Muscle layer of colon (tissue), 2 donors: Measurements from ENCODE around the gene CPTP.
A peak's percentile ranks its signal among the peaks of the same experiment; 100 is the strongest.

ENCODE experiments used
- H3K27ac ChIP-seq: one replicate; pipeline ENCODE4 v1.7.0; 2013; ENCODE audit warnings: low read depth, mild to moderate bottlenecking, low read length, moderate library complexity
- H3K27me3 ChIP-seq, 2 donors: one replicate each; pipeline ENCODE4 v1.7.0; 2013; ENCODE audit warnings: low read length in 2 of 2, mild to moderate bottlenecking in 2 of 2; ENCODE audit not compliant: insufficient read depth in 2 of 2, control insufficient read depth in 1 of 2
- H3K36me3 ChIP-seq: one replicate; pipeline ENCODE4 v1.7.0; 2013; ENCODE audit warnings: mild to moderate bottlenecking, low read length; ENCODE audit not compliant: insufficient read depth
- H3K4me1 ChIP-seq: one replicate; pipeline ENCODE4 v1.7.0; 2013; ENCODE audit warnings: mild to moderate bottlenecking, low read length; ENCODE audit not compliant: insufficient read depth
- H3K4me3 ChIP-seq, 2 donors: one replicate each; pipeline ENCODE4 v1.7.0; 2013; ENCODE audit warnings: low read length in 2 of 2, low read depth in 1 of 2, mild to moderate bottlenecking in 1 of 2, moderate library complexity in 1 of 2
- H3K9ac ChIP-seq: one replicate; pipeline ENCODE4 v1.7.0; 2013; ENCODE audit warnings: low read length
- H3K9me3 ChIP-seq: one replicate; pipeline ENCODE4 v1.7.0; 2013; ENCODE audit warnings: mild to moderate bottlenecking, low read length
- donor health status: abdominal sarcoma.
- donor health status: Adenocarcinoma of cecum.

CPTP gene

GRCh38 chr1:1352786-1353388 lies 28.3 kb downstream of the CPTP start:
- H3K27ac ChIP-seq = no peak overlapping the region
- H3K4me3 ChIP-seq = no peak overlapping the region
- peaks cover 0 to 6% of the 10 kb centered on the region in 2 donors for H3K27me3 ChIP-seq
- H3K4me1 ChIP-seq = peaks cover 21% of the 10 kb centered on the region
- no peak overlapping the region for H3K9ac ChIP-seq
- no peaks in the 10 kb centered on the region for H3K9me3 ChIP-seq
- peaks cover 18% of the 10 kb centered on the region for H3K36me3 ChIP-seq

- Histone ChIP-seq H3K9ac (no peak overlapping the region), H3K27me3 (peaks cover 0 to 7% of the 10 kb centered on the region in 2 donors), H3K4me3 (no peak overlapping the region), H3K4me1 (peaks cover 22% of the 10 kb centered on the region), H3K36me3 (peaks cover 18% of the 10 kb centered on the region), H3K27ac (no peak overlapping the region), H3K9me3 (no peaks in the 10 kb centered on the region)
Measured at GRCh38 chr1:1353389-1354151, 29.0 kb downstream of the CPTP start.

- H3K4me3 ChIP-seq = peak overlapping the region in 1 of 2 donors; percentile 7
Measured at GRCh38 chr1:1354271-1355247, 30.0 kb downstream of the CPTP start.

GRCh38 chr1:1355416-1355815 lies 30.8 kb downstream of the CPTP start:
- Histone ChIP-seq H3K27me3 (peaks cover 0 to 10% of the 10 kb centered on the region in 2 donors), H3K9ac (no peak overlapping the region), H3K4me1 (peaks cover 38% of the 10 kb centered on the region), H3K27ac (no peak overlapping the region), H3K9me3 (no peaks in the 10 kb centered on the region), H3K36me3 (peaks cover 18% of the 10 kb centered on the region), H3K4me3 (peak overlapping the region in 1 of 2 donors; percentile 7)

More at GRCh38 chr1:1354271-1355247, 30.0 kb downstream of the CPTP start:
- peaks cover 32% of the 10 kb centered on the region for H3K4me1 ChIP-seq
- no peaks in the 10 kb centered on the region for H3K9me3 ChIP-seq
- H3K27me3 ChIP-seq = peaks cover 0 to 10% of the 10 kb centered on the region in 2 donors
- no peak overlapping the region for H3K27ac ChIP-seq
- H3K36me3 ChIP-seq = peaks cover 18% of the 10 kb centered on the region
- H3K9ac ChIP-seq = no peak overlapping the region

GRCh38 chr1:1356166-1356795 lies 31.7 kb downstream of the CPTP start:
- Histone ChIP-seq H3K27me3 (peaks cover 0 to 10% of the 10 kb centered on the region in 2 donors), H3K4me3 (peak overlapping the region; percentile 20 to 87), H3K9ac (no peak overlapping the region), H3K4me1 (peaks cover 46% of the 10 kb centered on the region), H3K27ac (peak overlapping the region; percentile 46), H3K9me3 (no peaks in the 10 kb centered on the region), H3K36me3 (peaks cover 18% of the 10 kb centered on the region)

GRCh38 chr1:1356796-1357401 lies 32.3 kb downstream of the CPTP start:
- peak overlapping the region; percentile 50 to 87 for H3K4me3 ChIP-seq
- H3K9ac ChIP-seq = peak overlapping the region; percentile 61
- peaks cover 48% of the 10 kb centered on the region for H3K4me1 ChIP-seq
- H3K9me3 ChIP-seq = no peaks in the 10 kb centered on the region
- H3K27me3 ChIP-seq = peaks cover 0 to 10% of the 10 kb centered on the region in 2 donors
- peak overlapping the region; percentile 46 for H3K27ac ChIP-seq
- peaks cover 18% of the 10 kb centered on the region for H3K36me3 ChIP-seq

- H3K27me3 ChIP-seq = peaks cover 0 to 8% of the 10 kb centered on the region in 2 donors
- H3K4me3 ChIP-seq = peak overlapping the region; percentile 50 to 87
- peaks cover 41% of the 10 kb centered on the region for H3K4me1 ChIP-seq
Measured at GRCh38 chr1:1357871-1358432, 33.4 kb downstream of the CPTP start.

GRCh38 chr1:1358433-1359271 lies 34.0 kb downstream of the CPTP start, which contains the start of gene MXRA8:
Gene MXRA8, minus strand, starts transcription at chr1:1358555. Its CDS starts 51 bp downstream, at chr1:1358504.
- Histone ChIP-seq H3K27ac (peak within 1 kb of the TSS; percentile 46), H3K9me3 (no peaks in the 10 kb centered on the region), H3K4me1 (peaks cover 41% of the 10 kb centered on the region), H3K27me3 (peaks cover 0 to 4% of the 10 kb centered on the region in 2 donors), H3K9ac (peak within 1 kb of the TSS; percentile 61), H3K36me3 (peaks cover under 1% of the 10 kb centered on the region), H3K4me3 (peak within 1 kb of the TSS; percentile 50 to 87)

More at GRCh38 chr1:1357871-1358432, 33.4 kb downstream of the CPTP start:
- no peaks in the 10 kb centered on the region for H3K9me3 ChIP-seq
- H3K9ac ChIP-seq = peak overlapping the region; percentile 61
- peak overlapping the region; percentile 46 for H3K27ac ChIP-seq
- H3K36me3 ChIP-seq = peaks cover 7% of the 10 kb centered on the region

- Histone ChIP-seq H3K36me3 (no peaks in the 10 kb centered on the region), H3K27ac (peak overlapping the region; percentile 46), H3K4me3 (no peak overlapping the region), H3K9me3 (no peaks in the 10 kb centered on the region), H3K9ac (no peak overlapping the region), H3K4me1 (peaks cover 36% of the 10 kb centered on the region), H3K27me3 (peaks cover 0 to 4% of the 10 kb centered on the region in 2 donors)
Measured at GRCh38 chr1:1359308-1359663, 34.7 kb downstream of the CPTP start.
